Measurements from ENCODE around the gene CLDN19.

GRCh38 chr1:42737986-42738677, 1.9 kb downstream of the CLDN19 start:
- TF ChIP-seq CTCF (IDR thresholded peaks at IDR 0.05) (no peak), EZH2phosphoT487 (IDR thresholded peaks at IDR 0.05) (no peak), EZH2 (IDR thresholded peaks at IDR 0.05) (no peak)

Data from neural progenitor cell (in vitro differentiated cells).